LNCaP clone FGC (cell line): ENCODE measurements around the gene GFER.

Source experiments
- DNase-seq: peaks from one replicate; pipeline ENCODE4 v3.0.0-alpha.2; 2011; ENCODE audit warnings: low read depth
- H3K4me3 ChIP-seq: 2 replicates; pipeline ENCODE4 v1.5.1; 2011; ENCODE audit warnings: mild to moderate bottlenecking, low read depth, low read length, control low read depth
- CTCF ChIP-seq: IDR thresholded peaks from 2 replicates; pipeline ENCODE4 v1.5.1; 2012; ENCODE audit warnings: mild to moderate bottlenecking; ENCODE audit not compliant: control insufficient read depth, insufficient read depth; ENCODE audit errors: extremely low read depth

The GFER gene

GRCh38 chr16:1941162-1942046 is 42.6 kb upstream of the GFER start:
- no peak for DNase-seq
- TF ChIP-seq CTCF = 0 out of 2 replicates have a peak, but pooled peaks have one; percentile 6
- H3K4me3 ChIP-seq = peak overlapping the region; percentile 94

DNA sequence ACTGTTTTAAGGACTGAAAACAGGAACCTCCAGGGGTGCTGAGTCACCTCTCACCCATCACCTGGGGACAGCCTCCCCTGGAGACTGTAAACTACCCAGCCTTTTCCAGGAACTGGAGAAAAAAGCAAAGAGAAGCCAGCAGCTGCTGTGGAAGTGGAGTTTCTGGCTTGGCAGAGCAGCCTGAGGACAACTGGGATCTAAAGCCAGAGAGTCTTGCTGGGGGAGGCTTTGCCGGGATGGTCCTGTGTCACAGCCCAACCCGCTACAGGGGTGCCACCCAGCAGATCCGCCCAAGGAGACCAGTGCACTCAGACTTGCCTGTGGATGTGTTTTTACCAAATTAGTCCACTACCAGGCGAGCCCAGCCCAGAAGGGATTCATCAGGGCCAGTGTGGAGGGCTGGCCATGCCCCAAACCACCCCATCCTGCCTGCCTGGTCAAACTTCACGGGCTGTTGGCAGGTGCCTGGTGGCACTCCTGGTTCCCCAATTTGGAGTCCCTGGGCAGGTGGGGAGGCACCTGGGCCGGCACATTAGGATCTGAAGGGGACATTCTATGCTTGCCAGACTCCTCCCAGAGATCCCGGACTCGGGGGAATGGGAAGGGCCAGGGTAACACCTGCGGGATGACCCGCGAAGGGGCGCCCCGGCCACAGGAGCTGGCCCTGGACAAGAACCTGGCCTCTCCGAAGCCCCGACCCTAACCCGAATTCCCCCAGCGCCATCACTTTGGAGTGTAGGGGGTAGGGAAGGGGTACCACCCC is 41.8 kb upstream of the GFER start:
- DNase-seq = no peak

DNA sequence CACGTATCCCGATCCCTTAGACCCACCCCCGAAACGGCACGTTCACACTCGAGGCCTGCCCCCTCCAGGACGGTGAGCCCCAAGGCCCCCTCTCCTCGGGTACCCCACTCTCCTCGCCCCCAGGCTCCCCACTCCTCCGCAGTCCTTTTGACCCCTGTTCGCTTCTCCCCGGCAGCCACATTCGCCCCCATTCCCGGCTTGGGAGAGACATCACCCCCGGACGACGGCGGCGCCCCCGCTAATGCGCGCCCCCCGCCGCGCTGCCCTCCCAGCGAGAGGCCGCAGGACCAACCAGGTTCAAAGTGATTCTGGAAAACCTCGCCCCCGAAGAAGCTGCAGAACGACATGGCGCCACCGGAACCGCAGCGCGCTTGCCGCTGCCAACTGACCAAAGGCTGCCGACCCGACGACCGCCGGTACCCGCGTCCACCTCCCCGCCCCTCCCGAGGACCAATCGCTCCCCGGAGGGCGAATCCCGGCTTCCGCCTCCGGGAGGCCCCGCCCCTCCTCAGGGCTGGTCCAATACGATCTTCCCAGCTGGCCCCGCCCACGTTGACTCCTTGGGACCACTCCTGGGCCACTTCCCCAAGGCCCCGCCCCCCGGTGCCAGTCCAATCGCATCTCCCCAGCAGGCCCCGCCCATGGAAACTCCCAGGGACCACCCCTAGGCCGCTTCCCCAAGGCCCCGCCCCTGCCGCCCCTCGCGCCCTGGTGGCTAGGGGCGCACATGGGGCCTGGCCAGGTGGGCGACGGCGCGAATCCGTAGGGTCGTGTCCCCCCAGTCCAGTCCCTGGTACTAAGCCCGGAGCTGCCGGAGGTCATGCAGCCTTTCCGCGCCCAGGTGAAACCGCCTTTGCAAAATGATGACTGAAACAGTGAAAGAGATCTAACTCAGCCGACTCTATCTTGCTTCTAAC is 40.9 kb upstream of the GFER start, which contains the start of gene MSRB1:
Gene MSRB1 (minus strand): TSS at position 390 of the 917 bp plus-strand sequence. CDS start 43 bp downstream, at position 347.
- peak; percentile 93 for DNase-seq
- H3K4me3 ChIP-seq = peak within 1 kb of the TSS; percentile 94
- TF ChIP-seq CTCF = no peak

More for the DNA sequence above, 41.8 kb upstream of the GFER start:
- no peak for TF ChIP-seq CTCF
- peak overlapping the region; percentile 94 for H3K4me3 ChIP-seq

DNA sequence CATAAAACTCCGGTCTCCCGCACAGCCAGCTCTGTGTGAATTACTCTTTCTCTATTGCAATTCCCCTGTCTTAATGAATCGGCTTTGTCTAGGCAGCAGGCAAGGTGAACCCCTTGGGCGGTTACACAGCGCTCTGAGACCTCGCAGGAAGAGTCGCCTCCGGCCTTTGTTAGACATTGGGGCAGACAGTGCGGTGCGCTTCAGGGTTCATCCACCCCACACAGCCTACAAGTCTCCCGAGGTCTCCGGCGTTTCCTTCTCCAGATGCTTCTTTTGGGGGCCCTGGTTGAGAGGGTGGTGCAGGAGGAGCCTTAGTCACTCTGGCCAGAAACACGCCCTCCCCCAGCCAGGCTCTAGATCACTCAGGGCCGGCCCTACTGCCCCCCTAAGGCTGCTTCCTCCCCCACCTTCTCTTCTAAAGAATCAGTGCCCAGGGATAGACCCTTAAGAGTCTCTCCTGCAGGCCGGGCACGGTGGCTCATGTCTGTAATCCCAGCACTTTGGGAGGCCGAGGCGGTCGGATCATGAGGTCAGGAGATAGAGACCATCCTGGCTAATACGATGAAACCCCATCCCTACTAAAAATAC is 39.3 kb upstream of the GFER start:
- no peak for DNase-seq
- no peak for TF ChIP-seq CTCF
- no peak overlapping the region for H3K4me3 ChIP-seq

DNA sequence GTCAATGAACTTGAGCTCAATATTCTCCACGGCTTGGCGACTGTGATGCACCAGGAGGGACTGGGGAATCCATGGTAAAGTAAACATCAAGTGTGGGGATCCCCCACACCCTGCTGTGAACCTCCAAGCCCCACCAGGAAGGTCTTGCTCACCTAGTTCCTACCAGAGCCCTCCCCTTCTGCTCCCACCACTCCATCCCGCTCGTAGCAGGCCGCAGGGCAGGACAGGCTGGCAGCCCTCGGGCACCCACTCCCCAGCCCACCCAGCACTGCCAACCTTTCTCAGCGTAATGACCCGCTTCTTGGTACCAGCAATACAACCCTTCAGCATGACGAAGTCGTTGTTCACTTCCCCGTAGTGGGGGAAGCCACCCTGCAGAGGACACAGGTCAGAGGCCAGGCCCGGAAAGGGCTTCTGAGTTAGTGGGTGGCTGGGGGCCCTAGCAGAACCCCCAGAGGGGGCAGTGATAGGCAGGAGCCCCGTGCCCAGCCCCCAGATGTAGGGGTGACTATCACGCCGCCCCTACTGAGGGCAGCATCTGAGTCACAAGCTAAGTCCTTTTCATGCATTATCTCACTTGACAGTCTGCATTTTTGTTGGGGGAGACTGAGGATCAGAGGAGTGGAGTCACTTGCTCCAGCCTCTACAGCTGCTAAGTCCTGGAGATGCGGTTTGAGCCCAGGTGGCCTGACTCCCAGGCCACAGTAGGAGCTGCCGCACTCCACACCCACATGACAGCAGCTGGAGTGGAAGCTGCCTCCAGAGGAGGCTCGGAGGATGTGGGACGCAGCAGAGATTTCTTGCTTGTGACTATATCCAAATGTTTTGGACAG is 38.2 kb upstream of the GFER start:
- TF ChIP-seq CTCF = no peak
- no peak overlapping the region for H3K4me3 ChIP-seq
- DNase-seq = no peak
